GM10248 (cell line): ENCODE data around the gene TXNRD1.

ENCODE experiments used
- CTCF ChIA-PET: fragments of 300-600 bp; sonication (Branson Sonifier 250); formaldehyde crosslinking; extraction: SDS; loops from one replicate; lab custom pipeline; 2021; ENCODE audit warnings: antibody characterized with exemption; lab: Yijun Ruan, JAX
- POLR2A ChIA-PET: fragments of 350-650 bp; sonication (Branson Sonifier 250); formaldehyde crosslinking; extraction: SDS; loops from one replicate; lab custom pipeline; 2020; ENCODE audit warnings: antibody characterized with exemption; lab: Yijun Ruan, JAX
- DNase-seq: peaks from one replicate; pipeline ENCODE4 v3.0.0; 2012; ENCODE audit errors: extremely low spot score
- TF ChIP-seq, protein P1 (sequence below): IDR thresholded peaks from 2 replicates; pipeline ENCODE4 v1.5.1; 2012; ENCODE audit warnings: mild to moderate bottlenecking, low read depth; ENCODE audit errors: extremely low read depth, missing control alignments, control extremely low read depth

Gene TXNRD1

DNA sequence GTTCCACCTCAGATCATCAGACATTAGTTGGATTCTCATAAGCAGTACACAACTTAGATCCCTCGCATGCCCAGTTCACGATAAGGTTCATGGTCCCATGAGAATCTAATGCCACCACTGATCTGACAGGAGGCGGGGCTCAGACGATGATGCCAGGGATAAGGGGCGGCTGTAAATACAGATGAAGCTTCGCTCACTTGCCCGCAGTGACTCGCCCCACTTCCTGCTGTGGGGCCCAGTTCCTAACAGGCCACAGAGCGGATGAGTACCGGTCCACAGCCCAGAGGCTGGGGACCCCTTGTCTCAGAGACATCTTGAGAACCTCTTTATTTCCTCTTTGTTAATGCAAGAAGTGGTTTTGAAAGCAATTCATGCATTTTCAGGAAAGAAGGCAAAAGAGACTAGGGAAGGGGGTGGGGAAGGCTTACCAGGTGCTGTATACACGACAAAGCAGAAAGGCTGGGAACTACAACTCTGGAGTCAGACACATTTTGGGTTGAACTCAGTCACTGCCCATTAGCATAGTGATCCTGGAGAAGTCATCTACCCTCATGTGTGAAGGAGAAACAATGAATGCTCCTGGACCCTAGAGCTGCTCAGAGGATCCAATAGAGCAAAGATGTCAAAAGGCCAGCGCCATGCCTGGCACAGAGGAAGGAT is 156.6 kb downstream of the TXNRD1 start:
- CTCF ChIA-PET, result interaction anchor here (3.5 kb wide), 1 partner anchor 10 kb away, joined by 27 read pairs; no protein-coding TSS in a partner anchor
- no peak for DNase-seq
- TF ChIP-seq, protein P1, sequence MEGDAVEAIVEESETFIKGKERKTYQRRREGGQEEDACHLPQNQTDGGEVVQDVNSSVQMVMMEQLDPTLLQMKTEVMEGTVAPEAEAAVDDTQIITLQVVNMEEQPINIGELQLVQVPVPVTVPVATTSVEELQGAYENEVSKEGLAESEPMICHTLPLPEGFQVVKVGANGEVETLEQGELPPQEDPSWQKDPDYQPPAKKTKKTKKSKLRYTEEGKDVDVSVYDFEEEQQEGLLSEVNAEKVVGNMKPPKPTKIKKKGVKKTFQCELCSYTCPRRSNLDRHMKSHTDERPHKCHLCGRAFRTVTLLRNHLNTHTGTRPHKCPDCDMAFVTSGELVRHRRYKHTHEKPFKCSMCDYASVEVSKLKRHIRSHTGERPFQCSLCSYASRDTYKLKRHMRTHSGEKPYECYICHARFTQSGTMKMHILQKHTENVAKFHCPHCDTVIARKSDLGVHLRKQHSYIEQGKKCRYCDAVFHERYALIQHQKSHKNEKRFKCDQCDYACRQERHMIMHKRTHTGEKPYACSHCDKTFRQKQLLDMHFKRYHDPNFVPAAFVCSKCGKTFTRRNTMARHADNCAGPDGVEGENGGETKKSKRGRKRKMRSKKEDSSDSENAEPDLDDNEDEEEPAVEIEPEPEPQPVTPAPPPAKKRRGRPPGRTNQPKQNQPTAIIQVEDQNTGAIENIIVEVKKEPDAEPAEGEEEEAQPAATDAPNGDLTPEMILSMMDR, result no peak
- POLR2A ChIA-PET, result no interaction called here

DNA sequence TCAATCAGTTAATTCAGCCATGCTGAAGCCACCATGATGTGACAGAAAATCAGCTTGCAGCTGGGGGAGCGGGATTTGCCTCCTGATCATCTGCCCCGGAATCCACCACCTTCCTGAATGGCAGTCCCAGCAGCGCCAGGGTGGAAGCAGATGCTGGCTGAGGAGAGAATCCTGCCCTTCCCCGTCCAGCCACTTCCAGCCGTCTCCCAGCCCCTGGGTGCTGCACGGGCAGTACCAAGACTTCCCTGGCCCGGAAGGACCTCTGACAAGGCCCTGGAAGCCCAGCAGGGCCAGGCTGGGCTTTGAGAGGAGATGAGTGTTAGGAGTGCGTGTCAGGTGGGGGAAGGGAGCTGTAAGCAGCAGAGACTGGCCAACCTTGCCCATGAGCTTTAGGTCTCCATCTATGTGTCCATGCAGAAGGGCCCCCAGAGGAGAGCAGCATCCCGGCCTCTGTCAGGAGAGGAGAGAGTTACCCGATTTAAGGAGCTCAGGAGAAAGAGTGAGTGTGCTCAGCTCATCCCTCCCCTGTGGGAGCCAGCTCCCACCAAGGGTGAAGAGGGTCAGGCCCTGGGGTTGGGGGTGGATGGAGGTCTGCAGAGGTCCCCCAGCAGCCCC is 157.2 kb downstream of the TXNRD1 start:
- CTCF ChIA-PET, result interaction anchor here (0.9 to 3.5 kb wide), 4 partner anchors 10 to 727 kb away, joined by 3 to 27 read pairs (median 4); no protein-coding TSS in a partner anchor
- no peak for DNase-seq
- POLR2A ChIA-PET, result no interaction called here
- TF ChIP-seq, protein P1, result no peak

DNA sequence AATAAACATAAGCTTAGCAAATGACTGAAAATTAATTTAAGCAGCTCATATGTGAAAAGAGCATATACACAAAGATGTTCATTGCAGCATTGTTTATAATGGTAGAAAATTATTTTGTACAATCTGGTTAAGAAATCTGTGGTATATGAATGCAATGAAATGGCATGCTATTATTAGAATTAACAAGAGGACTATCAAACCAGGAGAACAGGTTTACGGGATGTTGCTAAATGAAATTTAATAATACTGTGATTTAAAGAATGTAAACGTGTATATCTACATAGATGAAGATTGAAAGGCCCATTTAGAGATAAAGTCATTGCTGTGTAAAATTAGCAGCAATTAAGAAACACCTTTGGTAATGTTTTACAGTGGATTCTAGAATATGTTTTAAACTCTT is 158.5 kb downstream of the TXNRD1 start:
- no peak for DNase-seq
- ChIA-PET POLR2A (no interaction called here), CTCF (interaction anchor here (0.9 to 3.5 kb wide), 2 partner anchors 8 to 25 kb away, joined by 3 to 27 read pairs; no protein-coding TSS in a partner anchor)
- TF ChIP-seq, protein P1, result no peak

DNA sequence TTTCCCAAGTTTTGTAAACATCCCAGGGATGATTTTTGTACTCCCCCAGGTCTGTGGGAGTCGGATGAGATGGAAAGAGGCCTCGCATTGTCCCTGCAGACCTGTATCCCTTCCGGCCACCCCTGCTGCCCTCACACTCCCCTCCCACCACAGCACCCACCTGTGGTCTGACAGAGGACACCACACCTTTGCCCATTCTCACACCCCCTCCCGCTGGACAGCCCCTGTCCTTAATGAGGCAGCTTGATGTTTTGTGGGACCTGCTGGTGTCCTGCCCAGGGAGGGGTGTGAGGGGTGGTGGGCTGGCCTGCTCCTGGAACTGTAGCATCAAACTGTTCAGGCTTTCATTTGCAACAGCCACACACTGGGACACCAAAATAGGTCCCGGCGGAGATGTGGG is 159.2 kb downstream of the TXNRD1 start:
- DNase-seq, result no peak
- TF ChIP-seq, protein P1, result no peak
- POLR2A ChIA-PET, result no interaction called here
- CTCF ChIA-PET, result interaction anchor here (3.5 kb wide), 1 partner anchor 8 kb away, joined by 27 read pairs; no protein-coding TSS in a partner anchor

DNA sequence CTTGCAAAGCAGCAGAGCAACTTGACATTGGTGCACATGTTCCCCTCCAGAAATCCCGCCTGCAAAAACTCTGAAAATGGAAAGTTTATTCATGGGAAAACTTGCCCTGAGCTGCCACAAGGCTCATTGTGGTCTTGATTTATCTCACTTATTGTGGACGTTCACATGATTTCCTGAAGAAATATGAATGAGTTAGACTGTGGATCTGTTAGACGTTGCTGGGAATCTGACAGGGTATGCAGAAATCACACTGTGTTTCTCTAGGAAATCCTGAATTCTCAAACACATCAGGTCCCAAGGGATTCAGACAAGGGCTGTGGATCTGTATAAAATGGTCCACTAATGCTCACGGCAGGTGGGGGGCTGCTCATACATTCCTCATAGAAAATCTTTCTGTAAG is 160.2 kb downstream of the TXNRD1 start:
- ChIA-PET POLR2A (no interaction called here), CTCF (no interaction called here)

More for the DNA sequence above, 160.2 kb downstream of the TXNRD1 start:
- TF ChIP-seq, protein P1, result no peak
- no peak for DNase-seq
